H9 (cell line): ENCODE data around the gene RPL38. TPM values are rescaled to one million over a fixed set of nuclear protein-coding genes. Genes with fewer than 3 reads are reported as not detected.

ENCODE experiments used
- DNase-seq: peaks from one replicate; pipeline ENCODE4 v3.0.0-alpha.2; 2017
- H2AFZ ChIP-seq: one replicate; pipeline ENCODE4 v1.6.1; 2013; ENCODE audit warnings: mild to moderate bottlenecking, low read length, control low read depth, moderate library complexity
- H2AK5ac ChIP-seq: 2 replicates; pipeline ENCODE4 v1.6.1; 2013; ENCODE audit warnings: low read length, control low read depth, mixed read lengths; ENCODE audit not compliant: insufficient read length
- H2BK120ac ChIP-seq: one replicate; pipeline ENCODE4 v1.6.1; 2013; ENCODE audit warnings: low read depth, mild to moderate bottlenecking, low read length, control low read depth, inconsistent platforms; ENCODE audit not compliant: poor library complexity, severe bottlenecking
- H2BK12ac ChIP-seq: 2 replicates; pipeline ENCODE4 v1.6.1; 2013; ENCODE audit warnings: low read length, control low read depth, mixed read lengths, low read depth; ENCODE audit not compliant: insufficient read length
- H2BK15ac ChIP-seq: 2 replicates; pipeline ENCODE4 v1.6.1; 2013; ENCODE audit warnings: low read depth, low read length, control low read depth
- H2BK20ac ChIP-seq: one replicate; pipeline ENCODE4 v1.6.1; 2013; ENCODE audit warnings: low read depth, mild to moderate bottlenecking, low read length, control low read depth, inconsistent platforms; ENCODE audit not compliant: poor library complexity, severe bottlenecking
- H2BK5ac ChIP-seq: 2 replicates; pipeline ENCODE4 v1.6.1; 2013; ENCODE audit warnings: low read length, control low read depth, mixed read lengths; ENCODE audit not compliant: insufficient read length
- H3K14ac ChIP-seq: 2 replicates; pipeline ENCODE4 v1.6.1; 2013; ENCODE audit warnings: low read length, control low read depth; ENCODE audit not compliant: insufficient read depth
- H3K18ac ChIP-seq: 2 replicates; pipeline ENCODE4 v1.6.1; 2013; ENCODE audit warnings: low read depth, mild to moderate bottlenecking, mixed read lengths, low read length, control low read depth; ENCODE audit not compliant: insufficient read length
- H3K23ac ChIP-seq: 2 replicates; pipeline ENCODE4 v1.6.1; 2013; ENCODE audit warnings: low read length, control low read depth, mixed read lengths, low read depth; ENCODE audit not compliant: insufficient read length
- H3K23me2 ChIP-seq: 2 replicates; pipeline ENCODE4 v1.6.1; 2013; ENCODE audit warnings: low read depth, mild to moderate bottlenecking, mixed read lengths, low read length, control low read depth; ENCODE audit not compliant: insufficient read length, poor library complexity, severe bottlenecking
- H3K27ac ChIP-seq: 2 replicates; pipeline ENCODE4 v1.5.1; 2013; ENCODE audit warnings: low read length, control low read depth, mixed read lengths, low read depth; ENCODE audit not compliant: insufficient read length
- H3K27me3 ChIP-seq: 2 replicates; pipeline ENCODE4 v1.6.1; 2013; ENCODE audit warnings: low read length, control low read depth, inconsistent platforms; ENCODE audit not compliant: insufficient read depth
- H3K4ac ChIP-seq: 2 replicates; pipeline ENCODE4 v1.6.1; 2013; ENCODE audit warnings: low read depth, mild to moderate bottlenecking, control low read depth, inconsistent platforms, low read length, moderate library complexity
- H3K4me1 ChIP-seq: 2 replicates; pipeline ENCODE4 v1.6.1; 2013; ENCODE audit warnings: low read length, control low read depth, inconsistent platforms; ENCODE audit not compliant: insufficient read depth
- H3K4me2 ChIP-seq: 2 replicates; pipeline ENCODE4 v1.6.1; 2013; ENCODE audit warnings: low read length, control low read depth, mixed read lengths; ENCODE audit not compliant: insufficient read length, insufficient read depth
- H3K56ac ChIP-seq: 2 replicates; pipeline ENCODE4 v1.6.1; 2013; ENCODE audit warnings: low read depth, mild to moderate bottlenecking, mixed read lengths, low read length, control low read depth; ENCODE audit not compliant: insufficient read length
- H3K79me1 ChIP-seq: 2 replicates; pipeline ENCODE4 v1.6.1; 2013; ENCODE audit warnings: low read depth, mild to moderate bottlenecking, moderate library complexity, low read length, control low read depth, inconsistent platforms; ENCODE audit not compliant: insufficient read depth, poor library complexity, severe bottlenecking
- H3K79me2 ChIP-seq: 2 replicates; pipeline ENCODE4 v1.6.1; 2013; ENCODE audit warnings: low read length, control low read depth, inconsistent platforms; ENCODE audit not compliant: insufficient read depth
- H3K9ac ChIP-seq: 2 replicates; pipeline ENCODE4 v1.6.1; 2013; ENCODE audit warnings: low read length, control low read depth, mixed read lengths; ENCODE audit not compliant: insufficient read length; ENCODE audit errors: extremely low read depth
- H3K9me3 ChIP-seq: one replicate; pipeline ENCODE4 v1.6.1; 2013; ENCODE audit warnings: low read depth, low read length, inconsistent platforms; ENCODE audit not compliant: control insufficient read depth
- H3T11ph ChIP-seq: one replicate; pipeline ENCODE4 v1.6.1; 2013; ENCODE audit warnings: mild to moderate bottlenecking, low read length, control low read depth, inconsistent platforms
- H4K20me1 ChIP-seq: one replicate; pipeline ENCODE4 v1.6.1; 2013; ENCODE audit not compliant: control insufficient read depth, insufficient read length, insufficient read depth
- H4K5ac ChIP-seq: 2 replicates; pipeline ENCODE4 v1.6.1; 2013; ENCODE audit warnings: low read depth, mild to moderate bottlenecking, mixed read lengths, low read length, control low read depth; ENCODE audit not compliant: insufficient read length
- H4K8ac ChIP-seq: replicated peaks from 2 replicates; pipeline ENCODE4 v1.6.1; 2013; ENCODE audit warnings: low read length, control low read depth, mixed read lengths, low read depth; ENCODE audit not compliant: insufficient read length
- H4K91ac ChIP-seq: 2 replicates; pipeline ENCODE4 v1.6.1; 2013; ENCODE audit warnings: low read depth, mild to moderate bottlenecking, moderate library complexity, mixed read lengths, low read length, control low read depth; ENCODE audit not compliant: insufficient read length
- H3K27ac Mint-ChIP-seq, 3 experiments: 2 replicates in 2 of 3; 3 replicates in 1 of 3; pipeline ENCODE4 v1.8.0; 2020 to 2021; ENCODE audit warnings: mixed read lengths in 3 of 3, mild to moderate bottlenecking in 1 of 3, moderate library complexity in 1 of 3
- H3K27me3 Mint-ChIP-seq: 2 replicates; pipeline ENCODE4 v1.8.0; 2021; ENCODE audit warnings: low read depth, mild to moderate bottlenecking, moderate library complexity, mixed read lengths
- H3K36me3 Mint-ChIP-seq, 3 experiments: 2 replicates in 2 of 3; 3 replicates in 1 of 3; pipeline ENCODE4 v1.8.0; 2020 to 2021; ENCODE audit warnings: low read depth in 3 of 3, mixed read lengths in 3 of 3; ENCODE audit not compliant: insufficient read depth in 1 of 3
- H3K4me1 Mint-ChIP-seq, 2 experiments: 2 replicates each; pipeline ENCODE4 v1.8.0; 2020; ENCODE audit warnings: mixed read lengths in 2 of 2
- H3K4me3 Mint-ChIP-seq, 2 experiments: 2 replicates in 1 of 2; 3 replicates in 1 of 2; pipeline ENCODE4 v1.8.0; 2020 to 2021; ENCODE audit warnings: mild to moderate bottlenecking in 2 of 2, mixed read lengths in 2 of 2, moderate library complexity in 1 of 2
- H3K9me3 Mint-ChIP-seq, 2 experiments: 2 replicates in 1 of 2; 3 replicates in 1 of 2; pipeline ENCODE4 v1.8.0; 2020; ENCODE audit warnings: mild to moderate bottlenecking in 2 of 2, mixed read lengths in 2 of 2, moderate library complexity in 1 of 2
- CTCF ChIP-seq: fragments of 200-600 bp; sonication (generic); conservative IDR thresholded peaks from 3 replicates; pipeline ENCODE4 v1.8.0; 2021; ENCODE audit warnings: antibody characterized with exemption, mild to moderate bottlenecking
- WGBS: extraction: QIAGEN DNeasy Blood & Tissue Kit; methylation state at CpG from one replicate; pipeline ENCODE4 v1.1.7; 2013; ENCODE audit warnings: missing lambda C conversion rate, low lambda C conversion rate, mixed read lengths; ENCODE audit not compliant: insufficient read length; ENCODE audit errors: extremely low coverage; 5-methylcytosine and 5-hydroxymethylcytosine counted together
- total RNA-seq: library from RNA; stranded (reverse); gene quantifications from 2 replicates; pipeline ENCODE4 v1.2.1, GENCODE V29; 2021

The RPL38 gene
- total RNA-seq, 1 experiment from 2014 or later, result 1,358 TPM

- Histone ChIP-seq H3K27ac (no peak overlapping the region), H3K27me3 (no peaks in the 10 kb centered on the region), H2AFZ (no peak overlapping the region), H4K91ac (no peak overlapping the region), H2AK5ac (no peak overlapping the region), H3K18ac (no peak overlapping the region), H4K20me1 (no peaks in the 10 kb centered on the region), H3T11ph (no peak overlapping the region), H3K79me1 (no peaks in the 10 kb centered on the region), H3K9me3 (no peaks in the 10 kb centered on the region), H3K14ac (no peak overlapping the region), H2BK120ac (no peak overlapping the region), H3K4me2 (no peak overlapping the region), H2BK20ac (no peak overlapping the region), H3K4ac (no peak overlapping the region), H2BK12ac (no peak overlapping the region), H2BK5ac (no peak overlapping the region), H4K5ac (no peak overlapping the region), H3K56ac (no peak overlapping the region), H3K9ac (no peak overlapping the region), H3K23ac (no peak overlapping the region), H4K8ac (no peak overlapping the region), H3K23me2 (no peaks in the 10 kb centered on the region), H2BK15ac (no peak overlapping the region), H3K4me1 (no peaks in the 10 kb centered on the region), H3K79me2 (no peaks in the 10 kb centered on the region)
- no peak overlapping the region for H3K4me3 Mint-ChIP-seq
- H3K36me3 Mint-ChIP-seq, result no peaks in the 10 kb centered on the region
- TF ChIP-seq CTCF, result no peak
- no peak overlapping the region for H3K27ac Mint-ChIP-seq
- no CpG with 5 or more reads among the region's 9 CpGs for WGBS
- peaks cover 9% of the 10 kb centered on the region for H3K27me3 Mint-ChIP-seq
- peaks cover 0 to 4% of the 10 kb centered on the region in 2 experiments; a peak in 2 of 5 replicates for H3K9me3 Mint-ChIP-seq
- peak; percentile 16 for DNase-seq
- peaks cover 0 to 10% of the 10 kb centered on the region in 2 experiments; a peak in 1 of 4 replicates for H3K4me1 Mint-ChIP-seq
Observed at GRCh38 chr17:74157366-74157765, 46.1 kb upstream of the RPL38 start.
